K562 treated with DMSO at 1 percent for 12 hours (cell line): ENCODE measurements around the gene PPIG. TPM values are rescaled to one million over a fixed set of nuclear protein-coding genes. Genes with fewer than 3 reads are reported as not detected.

ENCODE experiments used
- total RNA-seq: library from RNA; unstranded; fragments of 300-600 nt; gene quantifications from 2 replicates; pipeline ENCODE4 v1.2.3, GENCODE V29; 2022; ENCODE audit not compliant: insufficient read depth

PPIG gene
- total RNA-seq = 47.3 and 53.7 TPM in 2 replicates

GRCh38 chr2:169584005-169584877 is at the start of gene PPIG:
TSS of gene PPIG (plus strand) at chr2:169584351. CDS start at chr2:169604042, 19,691 bp downstream.

DNA sequence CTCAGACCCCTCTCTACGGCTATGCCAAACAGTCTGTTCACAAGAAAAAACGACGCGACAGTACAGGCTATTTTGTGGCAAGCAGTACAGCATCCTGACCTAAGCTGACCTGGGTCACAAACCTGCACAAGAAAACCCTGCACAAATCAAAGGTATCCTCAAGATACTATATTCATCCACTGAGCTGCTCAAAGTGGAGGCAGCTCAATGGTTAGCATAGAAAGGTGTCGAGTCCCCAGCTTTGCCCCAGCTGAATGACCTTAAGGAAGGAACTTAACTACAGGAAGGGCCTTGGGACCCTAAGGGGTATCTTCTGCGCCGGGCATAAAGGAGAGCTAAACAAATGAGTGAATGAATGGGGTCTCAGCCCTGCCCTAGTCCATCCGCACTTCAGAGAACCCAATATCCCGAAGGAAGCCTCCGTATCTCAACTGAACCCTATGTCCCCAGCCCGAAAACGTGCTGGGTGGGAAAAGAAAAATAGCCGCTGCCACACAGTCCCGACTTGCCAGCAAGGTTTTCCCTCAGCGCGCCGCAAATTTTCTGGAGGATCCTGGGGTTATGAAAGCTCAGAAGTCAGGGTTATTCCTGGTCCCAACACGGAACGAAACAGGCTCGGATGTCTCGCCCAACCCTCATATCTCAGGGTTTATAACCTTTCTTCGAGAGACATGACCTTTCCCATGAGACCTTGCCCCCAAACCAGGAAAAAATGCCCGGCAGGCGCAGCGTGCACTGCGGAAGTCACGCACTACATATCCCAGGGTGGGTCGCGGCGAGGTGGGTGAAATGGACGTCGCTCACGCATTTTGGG is 10.8 kb upstream of the PPIG start, which contains the start of gene FASTKD1:
FASTKD1 (minus strand) TSS at position 706 of the 814 bp plus-strand sequence. CDS start 1,836 bp downstream, outside the sequence.

Other genes starting within 250 kb of the PPIG start
- 0.12 TPM in 1 of 2 replicates, not detected in the other for gene LRP2, start 221.8 kb upstream of the PPIG start, total RNA-seq
- gene BBS5, start 104.9 kb upstream of the PPIG start, total RNA-seq = 3.0 and 4.1 TPM in 2 replicates
- 0.25 TPM in 1 of 2 replicates, not detected in the other for gene KLHL41, start 74.6 kb upstream of the PPIG start, total RNA-seq
- 27.8 and 61.5 TPM in 2 replicates for gene FASTKD1, start 10.5 kb upstream of the PPIG start, total RNA-seq
- gene CFAP210, start 110.1 kb downstream of the PPIG start, total RNA-seq = 2.4 and 3.0 TPM in 2 replicates
- gene PHOSPHO2, start 110.1 kb downstream of the PPIG start, total RNA-seq = 5.2 and 14.9 TPM in 2 replicates
- 7.6 and 18.4 TPM in 2 replicates for gene KLHL23, start 149.5 kb downstream of the PPIG start, total RNA-seq
- gene SSB, start 214.5 kb downstream of the PPIG start, total RNA-seq = 116 and 240 TPM in 2 replicates
- 97.5 and 126 TPM in 2 replicates for gene METTL5, start 240.6 kb downstream of the PPIG start, total RNA-seq
- 10.9 and 31.6 TPM in 2 replicates for gene UBR3, start 243.1 kb downstream of the PPIG start, total RNA-seq